GM10248 (cell line): ENCODE data around the gene RTP5.
A peak's percentile ranks its signal among the peaks of the same experiment; 100 is the strongest.

Source experiments
- CTCF ChIA-PET: fragments of 300-600 bp; sonication (Branson Sonifier 250); formaldehyde crosslinking; extraction: SDS; loops from one replicate; lab custom pipeline; 2021; ENCODE audit warnings: antibody characterized with exemption; lab: Yijun Ruan, JAX
- POLR2A ChIA-PET: fragments of 350-650 bp; sonication (Branson Sonifier 250); formaldehyde crosslinking; extraction: SDS; loops from one replicate; lab custom pipeline; 2020; ENCODE audit warnings: antibody characterized with exemption; lab: Yijun Ruan, JAX
- DNase-seq: peaks from one replicate; pipeline ENCODE4 v3.0.0; 2012; ENCODE audit errors: extremely low spot score
- CTCF ChIP-seq: IDR thresholded peaks from 2 replicates; pipeline ENCODE4 v1.5.1; 2012; ENCODE audit warnings: mild to moderate bottlenecking, low read depth; ENCODE audit errors: extremely low read depth, missing control alignments, control extremely low read depth

Gene RTP5

GRCh38 chr2:241858206-241859016 lies 11.1 kb upstream of the RTP5 start, which contains the start of gene PDCD1:
Gene PDCD1, minus strand, starts transcription at chr2:241858894. Its CDS starts 56 bp downstream, at chr2:241858838.
- TF ChIP-seq CTCF: no peak
- DNase-seq: peak; percentile 86
- ChIA-PET CTCF (interaction anchor here (2.5 kb wide), 1 partner anchor 20 kb away, joined by 17 read pairs; no protein-coding TSS in a partner anchor), POLR2A (interaction anchor here (1.1 kb wide), 1 partner anchor 44 kb away, joined by 5 read pairs; no protein-coding TSS in a partner anchor)

GRCh38 chr2:241859017-241859435 lies 10.5 kb upstream of the RTP5 start:
- ChIA-PET CTCF (interaction anchor here (1.1 to 2.5 kb wide), 3 partner anchors 18 to 127 kb away, joined by 3 to 17 read pairs (median 6); no protein-coding TSS in a partner anchor), POLR2A (interaction anchor here (1.1 kb wide), 2 partner anchors 14 to 45 kb away, joined by 3 to 5 read pairs; no protein-coding TSS in a partner anchor)
- DNase-seq: peak; percentile 63
- TF ChIP-seq CTCF: no peak

GRCh38 chr2:241859436-241860183 lies 9.9 kb upstream of the RTP5 start:
- peak; percentile 6 for TF ChIP-seq CTCF
- CTCF ChIA-PET: interaction anchor here (1.0 to 2.5 kb wide), 5 partner anchors 9 to 159 kb away, joined by 3 to 17 read pairs (median 6); no protein-coding TSS in a partner anchor

GRCh38 chr2:241860184-241861078 lies 9.1 kb upstream of the RTP5 start:
- no peak for TF ChIP-seq CTCF
- POLR2A ChIA-PET: interaction anchor here (0.6 to 1.1 kb wide), 2 partner anchors 15 to 36 kb away, joined by 3 to 4 read pairs; no protein-coding TSS in a partner anchor
- no peak for DNase-seq
- CTCF ChIA-PET: interaction anchor here (1.0 to 2.5 kb wide), 5 partner anchors 8 to 160 kb away, joined by 3 to 17 read pairs (median 6); no protein-coding TSS in a partner anchor

More at GRCh38 chr2:241859436-241860183, 9.9 kb upstream of the RTP5 start:
- POLR2A ChIA-PET: interaction anchor here (0.6 to 1.1 kb wide), 2 partner anchors 14 to 35 kb away, joined by 3 to 4 read pairs; no protein-coding TSS in a partner anchor
- DNase-seq: peak; percentile 87

- POLR2A ChIA-PET: no interaction called here
- TF ChIP-seq CTCF: no peak
- no peak for DNase-seq
- CTCF ChIA-PET: no interaction called here
Measured at GRCh38 chr2:241861264-241861663, 8.3 kb upstream of the RTP5 start.
